Skeletal muscle satellite cell (primary cell): ENCODE results near the gene NSFL1C.
A peak's percentile ranks its signal among the peaks of the same experiment; 100 is the strongest.

Experiments
- H3K27me3 ChIP-seq: 2 replicates; pipeline ENCODE4 v1.7.0; 2013; ENCODE audit warnings: low read length; ENCODE audit not compliant: control insufficient read depth, insufficient read depth
- H3K36me3 ChIP-seq: 2 replicates; pipeline ENCODE4 v1.7.0; 2013; ENCODE audit warnings: mild to moderate bottlenecking, control low read depth, low read length; ENCODE audit not compliant: insufficient read depth
- H3K4me1 ChIP-seq: 2 replicates; pipeline ENCODE4 v1.7.0; 2013; ENCODE audit warnings: low read length; ENCODE audit not compliant: control insufficient read depth, insufficient read depth
- H3K4me2 ChIP-seq: 2 replicates; pipeline ENCODE4 v1.7.0; 2013; ENCODE audit warnings: mild to moderate bottlenecking, low read length
- H3K4me3 ChIP-seq: 2 replicates; pipeline ENCODE4 v1.7.0; 2013; ENCODE audit warnings: low read length
- H3K9ac ChIP-seq: 2 replicates; pipeline ENCODE4 v1.7.0; 2013; ENCODE audit warnings: mild to moderate bottlenecking, low read depth, low read length, moderate library complexity
- H3K9me3 ChIP-seq: replicated peaks from 2 replicates; pipeline ENCODE4 v1.7.0; 2013; ENCODE audit warnings: mild to moderate bottlenecking, control low read depth, low read length

Gene NSFL1C

DNA sequence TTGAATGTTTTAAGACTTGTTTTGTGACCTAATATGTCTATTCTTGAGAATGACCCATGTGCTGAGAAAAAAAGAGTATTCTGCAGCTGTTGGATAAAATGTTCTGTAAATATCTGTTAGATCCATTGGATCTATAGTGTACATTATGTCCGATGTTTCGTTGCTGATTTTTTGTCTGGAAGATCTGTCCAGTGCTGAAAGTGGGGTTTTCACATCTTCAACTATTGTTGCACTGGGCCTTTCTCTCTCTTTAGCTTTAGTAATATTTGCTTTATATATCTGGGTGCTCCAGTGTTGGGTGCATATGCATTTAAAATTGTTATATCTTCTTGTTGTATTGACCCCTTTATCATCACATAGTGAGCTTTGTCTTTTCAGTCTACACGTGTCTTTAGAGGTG is 30.3 kb upstream of the NSFL1C start:
- Histone ChIP-seq H3K27me3 (peaks cover 86% of the 10 kb centered on the region), H3K9ac (no peak overlapping the region), H3K4me1 (no peaks in the 10 kb centered on the region), H3K4me3 (no peak overlapping the region), H3K9me3 (no peaks in the 10 kb centered on the region), H3K4me2 (no peak overlapping the region), H3K36me3 (no peaks in the 10 kb centered on the region)

DNA sequence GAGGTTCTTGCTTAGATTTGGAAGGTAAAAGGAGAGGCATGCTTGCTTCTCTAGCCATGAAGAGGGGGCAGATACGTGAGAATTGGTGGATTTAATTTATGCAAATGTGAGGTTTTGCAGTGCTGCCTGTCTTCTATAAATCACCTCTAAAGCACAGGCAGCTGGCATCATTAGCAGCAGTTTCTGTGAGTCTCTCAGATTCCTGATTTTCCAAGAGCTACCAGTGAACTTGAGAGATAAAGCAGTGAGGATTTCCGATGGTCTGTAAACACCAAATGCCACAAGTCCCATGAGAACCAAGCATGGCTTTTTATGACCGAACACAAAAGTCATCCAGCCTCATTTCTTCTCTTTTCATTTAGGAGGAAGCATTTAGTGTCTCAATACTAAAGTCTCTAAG is 27.8 kb upstream of the NSFL1C start:
- Histone ChIP-seq H3K9me3 (no peaks in the 10 kb centered on the region), H3K4me1 (no peaks in the 10 kb centered on the region), H3K9ac (no peak overlapping the region), H3K36me3 (no peaks in the 10 kb centered on the region), H3K4me2 (no peak overlapping the region), H3K27me3 (peaks cover 74% of the 10 kb centered on the region), H3K4me3 (no peak overlapping the region)

DNA sequence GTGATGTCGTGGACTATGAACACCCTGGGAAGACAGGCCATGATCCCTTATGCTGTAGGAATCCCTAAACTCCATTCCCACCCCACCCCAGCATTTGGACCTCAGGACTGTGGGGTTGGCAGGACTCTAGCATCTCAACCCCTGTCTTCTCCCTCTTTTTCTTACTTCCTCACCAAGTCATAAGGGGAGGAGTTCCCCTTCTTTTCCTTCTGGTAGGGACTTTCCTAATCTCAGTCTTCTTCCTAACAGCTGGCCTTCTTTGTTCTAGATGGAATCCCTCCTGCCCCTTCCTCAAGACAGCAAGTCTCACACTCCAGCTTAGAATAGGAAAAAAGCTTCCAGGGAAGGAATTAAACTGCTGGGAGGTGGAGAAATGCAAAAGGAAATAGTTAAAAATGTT is 26.9 kb upstream of the NSFL1C start:
- H3K9ac ChIP-seq, result no peak overlapping the region
- no peaks in the 10 kb centered on the region for H3K4me1 ChIP-seq
- no peak overlapping the region for H3K4me3 ChIP-seq
- H3K9me3 ChIP-seq, result no peaks in the 10 kb centered on the region
- peaks cover 67% of the 10 kb centered on the region for H3K27me3 ChIP-seq
- no peaks in the 10 kb centered on the region for H3K36me3 ChIP-seq
- no peak overlapping the region for H3K4me2 ChIP-seq

DNA sequence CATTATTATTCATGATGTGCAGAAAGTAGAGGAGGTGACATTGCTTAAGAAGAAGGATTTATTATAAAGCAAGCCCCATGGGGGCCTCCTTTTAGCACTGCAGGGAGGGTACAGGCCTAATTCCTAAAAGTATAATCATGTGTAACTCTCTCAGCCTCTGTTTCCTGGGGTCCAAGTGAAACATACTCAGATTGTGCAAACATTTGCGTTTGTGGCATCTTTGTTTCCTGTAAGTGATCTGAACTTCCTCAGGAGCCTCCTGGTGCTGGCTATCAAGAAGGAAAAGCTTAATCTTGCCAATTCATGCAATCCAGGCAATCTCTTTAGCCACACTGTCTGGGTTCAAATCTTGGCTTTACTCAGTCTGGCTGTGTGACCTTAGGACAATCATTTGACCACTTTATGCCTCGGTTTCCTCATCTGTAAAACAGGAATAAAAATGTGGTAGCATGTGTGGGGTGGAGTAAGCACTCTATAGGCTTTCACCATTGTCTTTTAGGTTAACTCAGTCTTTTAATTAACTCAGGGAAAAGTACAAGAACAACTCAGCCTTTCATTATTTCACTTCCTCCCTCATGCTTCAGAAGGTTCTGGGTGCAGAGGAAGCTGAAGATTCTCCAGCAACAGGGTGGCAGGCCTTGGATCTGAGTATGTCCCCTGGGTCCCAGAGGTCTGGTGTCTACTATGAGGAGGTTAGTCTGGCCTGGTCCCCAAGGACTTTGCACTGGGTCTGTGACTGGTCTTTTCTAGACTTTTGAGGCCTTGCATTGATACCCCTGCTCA is 25.4 kb upstream of the NSFL1C start:
- H3K4me2 ChIP-seq, result no peak overlapping the region
- H3K4me3 ChIP-seq, result no peak overlapping the region
- no peak overlapping the region for H3K9ac ChIP-seq
- H3K4me1 ChIP-seq, result no peaks in the 10 kb centered on the region
- H3K36me3 ChIP-seq, result no peaks in the 10 kb centered on the region
- H3K27me3 ChIP-seq, result peaks cover 69% of the 10 kb centered on the region
- no peaks in the 10 kb centered on the region for H3K9me3 ChIP-seq

DNA sequence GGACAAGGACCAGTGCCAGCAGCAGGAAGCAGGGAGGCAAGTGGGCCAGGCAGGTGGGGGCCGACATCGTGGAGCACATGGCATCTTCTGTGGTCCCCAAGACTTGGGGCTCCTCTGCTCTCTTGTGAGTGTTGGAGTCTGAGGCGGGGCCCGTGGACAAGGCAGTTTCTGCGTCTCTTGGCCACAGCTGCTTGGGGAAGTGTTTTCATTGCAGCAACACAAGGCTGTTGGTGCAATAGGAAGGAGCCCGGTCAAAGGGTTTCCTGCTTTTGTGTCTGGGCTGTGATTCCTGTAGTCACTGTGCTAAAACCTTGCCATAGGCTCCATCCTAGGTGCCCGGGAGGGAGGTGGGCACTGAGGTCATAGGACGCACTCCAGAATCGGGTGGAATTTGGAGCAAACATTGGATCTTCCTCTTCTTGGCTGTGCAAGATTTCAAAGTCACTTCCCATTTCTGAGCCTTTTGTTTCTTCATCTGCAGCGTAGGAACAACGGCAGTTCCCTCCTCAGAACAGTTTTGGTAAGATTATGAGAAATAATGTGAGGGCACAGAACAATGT is 24.7 kb upstream of the NSFL1C start, which contains the start of gene SIRPB2:
TSS of gene SIRPB2 (minus strand) at position 140 of the 560 bp plus-strand sequence. CDS start at position 79, 61 bp downstream.
- Histone ChIP-seq H3K4me1 (no peaks in the 10 kb centered on the region), H3K4me3 (no peak within 1 kb of the TSS), H3K9me3 (no peaks in the 10 kb centered on the region), H3K4me2 (no peak within 1 kb of the TSS), H3K9ac (no peak within 1 kb of the TSS), H3K36me3 (no peaks in the 10 kb centered on the region), H3K27me3 (peaks cover 72% of the 10 kb centered on the region)

DNA sequence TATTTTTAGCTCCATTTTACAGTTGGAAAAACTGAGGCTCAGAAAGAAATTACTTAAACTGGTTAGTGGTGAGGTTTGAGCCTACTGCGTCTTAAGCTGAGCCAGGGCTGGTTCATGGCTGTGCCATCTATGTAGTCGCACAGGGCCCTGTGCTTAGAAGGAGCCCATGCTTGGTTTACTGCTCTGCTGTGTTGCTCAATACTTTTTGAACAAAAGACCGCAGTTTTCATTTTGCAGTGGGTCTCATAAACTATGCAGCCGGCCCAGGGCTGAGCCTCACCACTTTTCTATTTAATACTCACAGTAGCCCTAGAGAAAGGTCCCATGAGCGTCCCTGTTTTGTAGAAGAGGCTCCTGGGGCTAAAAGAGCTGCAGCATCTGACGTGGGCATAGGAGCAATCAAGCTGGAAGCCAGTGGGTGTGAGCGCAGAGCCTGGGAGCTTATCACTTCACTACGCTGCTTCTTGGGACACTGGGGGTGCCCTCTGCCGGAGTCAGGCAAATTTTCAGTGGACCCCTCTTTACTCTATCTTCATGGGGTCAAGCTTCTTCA is 24.1 kb upstream of the NSFL1C start:
- no peak overlapping the region for H3K4me3 ChIP-seq
- no peak overlapping the region for H3K4me2 ChIP-seq
- H3K27me3 ChIP-seq, result peaks cover 69% of the 10 kb centered on the region
- H3K9me3 ChIP-seq, result no peaks in the 10 kb centered on the region
- H3K4me1 ChIP-seq, result no peaks in the 10 kb centered on the region
- H3K36me3 ChIP-seq, result no peaks in the 10 kb centered on the region
- no peak overlapping the region for H3K9ac ChIP-seq

DNA sequence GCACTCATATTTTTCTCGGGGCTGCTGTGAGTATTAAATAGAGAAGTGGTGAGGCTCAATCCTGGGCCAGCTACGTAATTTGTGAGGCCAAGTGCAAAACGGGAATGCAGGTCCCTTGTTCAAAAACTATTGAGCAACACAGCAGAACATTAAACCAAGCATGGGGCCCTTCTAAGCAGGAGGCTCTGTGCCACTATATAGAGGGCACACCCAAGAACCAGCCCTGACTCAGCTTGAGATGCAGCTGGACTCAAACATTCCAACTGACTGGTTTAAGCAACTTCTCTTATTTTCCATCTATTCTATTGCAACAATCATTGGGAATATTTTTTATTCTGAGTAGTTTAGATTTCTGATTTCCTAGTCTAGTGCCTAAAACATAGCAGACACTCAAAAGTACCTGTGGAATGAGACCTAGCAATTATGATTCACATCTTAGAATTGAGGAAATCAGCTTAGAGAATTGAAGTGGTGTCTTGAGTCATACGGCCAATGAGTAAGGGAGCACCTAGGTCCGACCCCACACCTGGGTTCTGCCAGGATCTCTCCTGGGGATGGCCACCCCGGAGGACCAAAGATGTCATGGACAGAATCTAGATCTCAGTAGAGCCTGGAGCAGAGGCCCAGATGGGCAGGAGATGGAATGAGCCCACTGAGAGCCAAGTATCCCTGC is 23.3 kb upstream of the NSFL1C start:
- Histone ChIP-seq H3K4me3 (no peak overlapping the region), H3K36me3 (no peaks in the 10 kb centered on the region), H3K9me3 (no peaks in the 10 kb centered on the region), H3K4me1 (no peaks in the 10 kb centered on the region), H3K4me2 (no peak overlapping the region), H3K9ac (no peak overlapping the region), H3K27me3 (peaks cover 64% of the 10 kb centered on the region)

DNA sequence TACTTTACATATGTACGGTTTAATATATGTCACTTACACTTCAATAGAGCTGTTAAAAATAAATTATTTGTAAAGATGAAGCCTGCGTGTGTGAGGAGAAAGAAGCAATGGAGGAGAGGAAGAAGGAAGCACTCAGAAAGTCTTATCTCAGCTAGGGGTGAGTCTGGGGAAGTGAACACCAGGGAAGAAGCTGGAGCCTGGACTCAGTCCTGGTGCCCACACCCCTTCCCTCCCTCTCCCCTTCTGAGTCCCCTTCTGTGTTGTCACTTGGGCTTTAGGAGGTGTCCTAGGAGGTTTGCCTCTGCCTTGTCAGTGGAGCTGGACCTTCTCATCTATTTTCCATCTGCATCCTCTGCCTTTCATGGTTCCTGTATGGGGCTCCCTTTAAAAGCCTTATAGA is 22.7 kb upstream of the NSFL1C start:
- Histone ChIP-seq H3K9ac (no peak overlapping the region), H3K4me1 (peaks cover 4% of the 10 kb centered on the region), H3K36me3 (no peaks in the 10 kb centered on the region), H3K27me3 (peaks cover 60% of the 10 kb centered on the region), H3K4me3 (no peak overlapping the region), H3K9me3 (no peaks in the 10 kb centered on the region), H3K4me2 (no peak overlapping the region)

DNA sequence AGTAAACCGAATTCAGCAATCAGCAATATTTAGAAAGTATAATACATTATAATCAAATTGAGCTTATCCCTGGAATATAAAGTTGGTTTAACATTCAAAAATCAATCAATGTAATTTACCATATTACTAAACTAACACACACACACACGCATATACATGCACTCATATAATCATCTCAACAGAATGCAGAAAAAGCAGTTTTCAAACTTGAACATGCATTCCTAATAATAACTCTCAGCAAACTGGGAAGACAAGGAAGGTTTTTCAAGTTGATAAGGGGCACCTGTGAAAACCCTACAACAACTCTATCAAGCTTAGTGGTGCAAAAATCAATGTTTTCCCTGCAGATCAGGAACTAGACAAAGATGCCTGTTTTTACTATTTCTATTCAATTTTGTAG is 19.9 kb upstream of the NSFL1C start:
- Histone ChIP-seq H3K4me3 (no peak overlapping the region), H3K4me2 (no peak overlapping the region), H3K9me3 (no peaks in the 10 kb centered on the region), H3K9ac (no peak overlapping the region), H3K36me3 (no peaks in the 10 kb centered on the region), H3K27me3 (peaks cover 33% of the 10 kb centered on the region), H3K4me1 (peaks cover 9% of the 10 kb centered on the region)

DNA sequence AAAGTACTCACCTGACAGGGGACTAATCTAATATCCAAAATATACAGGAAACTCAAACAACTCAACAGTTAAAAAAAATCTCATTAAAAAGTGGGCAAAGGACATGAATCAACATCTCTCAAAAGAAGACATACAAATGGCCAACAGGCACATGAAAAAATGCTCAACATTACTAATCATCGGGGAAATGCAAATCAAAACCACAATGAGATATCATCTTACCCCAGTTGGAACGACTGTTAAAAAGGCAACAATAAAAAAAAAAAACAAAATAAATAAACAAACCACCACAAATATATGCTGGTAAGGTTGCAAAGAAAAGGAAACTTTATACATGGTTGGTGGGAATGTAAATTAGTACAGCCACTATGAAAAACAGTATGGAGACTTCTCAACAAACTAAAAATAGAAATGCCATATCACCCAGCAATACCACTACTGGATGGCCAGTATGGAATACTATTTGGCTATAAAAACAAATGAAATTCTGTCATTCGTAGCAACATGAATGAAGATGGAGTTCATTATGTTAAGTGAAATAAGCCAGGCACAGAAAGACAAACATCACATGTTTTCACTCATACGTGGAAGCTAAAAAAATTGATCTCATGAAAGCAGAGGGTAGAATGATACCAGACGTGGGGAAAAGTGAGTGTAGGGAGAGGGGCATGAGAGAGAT is 17.9 kb upstream of the NSFL1C start:
- Histone ChIP-seq H3K9ac (no peak overlapping the region), H3K9me3 (no peaks in the 10 kb centered on the region), H3K4me2 (peak overlapping the region; percentile 0), H3K4me1 (peaks cover 9% of the 10 kb centered on the region), H3K36me3 (no peaks in the 10 kb centered on the region), H3K4me3 (no peak overlapping the region), H3K27me3 (peaks cover 26% of the 10 kb centered on the region)
